Aorta (tissue), 5 donors: ENCODE data around the gene LCE1A. TPM values are rescaled to one million over a fixed set of nuclear protein-coding genes. Genes with fewer than 3 reads are reported as not detected.

Experiments used
- ATAC-seq: fragments of 200-7000 bp; cut with Tn5 transposase; one replicate; pipeline ENCODE4 v1.9.1; 2022; ENCODE audit warnings: moderate library complexity; ENCODE audit not compliant: low FRiP score
- DNase-seq, 2 donors: peaks; one replicate each; pipeline ENCODE4 v3.0.0-alpha.2; 2020
- H3K27ac ChIP-seq, 2 donors: one replicate each; pipeline ENCODE4 v1.5.1; 2013; ENCODE audit warnings: low read length in 2 of 2, mild to moderate bottlenecking in 2 of 2, moderate library complexity in 2 of 2, control low read depth in 1 of 2, inconsistent platforms in 1 of 2, low read depth in 1 of 2
- H3K27me3 ChIP-seq, 2 donors: one replicate each; pipeline ENCODE4 v1.6.1; 2013; ENCODE audit warnings: control low read depth in 1 of 2, low read length in 1 of 2, mild to moderate bottlenecking in 1 of 2, moderate library complexity in 1 of 2; ENCODE audit not compliant: insufficient read depth in 2 of 2, control insufficient read depth in 1 of 2
- H3K36me3 ChIP-seq, 2 donors: one replicate each; pipeline ENCODE4 v1.6.1; 2013; ENCODE audit warnings: control low read depth in 1 of 2, low read length in 1 of 2, mild to moderate bottlenecking in 1 of 2; ENCODE audit not compliant: insufficient read depth in 2 of 2, control insufficient read depth in 1 of 2
- H3K4me1 ChIP-seq, 2 donors: one replicate each; pipeline ENCODE4 v1.6.1; 2013; ENCODE audit warnings: low read length in 2 of 2, control low read depth in 1 of 2, mild to moderate bottlenecking in 1 of 2, moderate library complexity in 1 of 2; ENCODE audit not compliant: insufficient read depth in 2 of 2, control insufficient read depth in 1 of 2
- H3K4me3 ChIP-seq, 2 donors: one replicate each; pipeline ENCODE4 v1.5.1; 2013; ENCODE audit warnings: low read length in 2 of 2, control low read depth in 1 of 2, mild to moderate bottlenecking in 1 of 2
- H3K9me3 ChIP-seq: one replicate; pipeline ENCODE4 v1.6.1; 2013; ENCODE audit warnings: mild to moderate bottlenecking, low read length; ENCODE audit not compliant: control insufficient read depth
- WGBS, 2 donors: extraction: QIAGEN DNeasy Blood & Tissue Kit; methylation state at CpG; one replicate each; pipeline ENCODE4 v1.1.7; 2013; 5-methylcytosine and 5-hydroxymethylcytosine counted together
- intact Hi-C, 2 donors: fragments of 100-400 bp; cut with DNase I; formaldehyde crosslinking; loops; one replicate each; pipeline versions ENCODE4 v1.14.2 to v1.15.0; 2022
- polyA plus RNA-seq, 2 donors: library from polyadenylated mRNA; stranded (reverse); fragments of 200-250 nt; gene quantifications; one replicate each; pipeline ENCODE4 v1.2.3, GENCODE V29; 2013
- total RNA-seq, 2 donors: library from RNA; stranded (reverse); fragmentation: NEBNext Ultra II Directional; extraction: Animal tissue kit (Norgen Biotek cat#: 25700); gene quantifications; one replicate each; pipeline ENCODE4 v1.2.1, GENCODE V29; 2021
- donor health status: healthy with polysubstance abuse.
- donor health status: Bipolar disorder and iron deficiency.
- donor health status: DM: no; HTN: no; CAD: no.
- donor health status: DM: no; HTN: no; CAD: no.
- donor health status: DM: yes; HTN: yes; CAD: no.

The LCE1A gene
- total and polyA plus RNA-seq, 4 donors, result not detected

DNA sequence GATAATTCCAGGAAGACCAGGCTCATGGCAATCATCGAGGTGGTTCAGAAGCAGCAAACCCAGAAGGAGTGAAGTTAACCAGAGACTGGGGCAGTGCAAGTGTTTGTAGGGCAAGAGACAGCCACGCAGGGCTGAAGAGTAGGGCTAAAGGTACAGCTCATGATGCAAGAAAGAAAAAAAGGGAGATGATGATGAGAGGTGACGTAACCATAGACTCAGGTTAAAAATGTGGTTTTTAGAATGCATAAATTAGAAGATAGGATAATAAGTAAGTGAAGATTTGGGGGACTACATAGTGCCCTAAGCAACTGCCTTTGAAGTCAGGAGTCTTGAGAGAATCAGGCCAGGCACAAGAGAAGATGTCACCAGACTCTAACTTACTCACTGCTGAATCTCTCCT, 32.9 kb downstream of the LCE1A start:
- Histone ChIP-seq H3K4me1 (no peaks in the 10 kb centered on the region), H3K27ac (no peak overlapping the region), H3K36me3 (no peaks in the 10 kb centered on the region), H3K27me3 (no peaks in the 10 kb centered on the region), H3K4me3 (no peak overlapping the region), H3K9me3 (no peaks in the 10 kb centered on the region)
- ATAC-seq (no peak), DNase-seq (no peak)
- WGBS, 2 donors, result 69 to 77% methylated on average over 3 of the region's 3 CpGs
- intact Hi-C loops, result no loop called here

DNA sequence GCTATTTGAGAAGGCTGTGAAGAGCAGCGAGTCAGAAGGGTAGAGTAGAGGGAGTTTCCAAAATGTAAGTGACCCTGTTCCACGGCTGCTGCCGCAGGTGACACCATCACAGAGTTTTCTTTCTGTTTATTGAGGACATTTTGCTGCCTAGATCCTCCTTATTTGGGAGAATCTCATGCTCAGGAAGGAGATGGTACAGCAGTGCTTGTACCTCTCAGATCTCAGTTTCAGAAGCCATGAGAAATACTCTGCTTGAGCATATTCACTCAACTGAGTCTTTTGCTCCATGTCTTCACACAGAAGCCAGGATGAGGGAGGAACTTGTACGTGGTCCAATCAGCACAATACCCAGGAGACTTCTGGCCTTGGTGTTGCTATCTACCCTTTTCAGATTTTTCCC, 34.1 kb downstream of the LCE1A start:
- intact Hi-C loops, result no loop called here
- 70 to 73% methylated on average over 4 of the region's 4 CpGs for WGBS, 2 donors
- Histone ChIP-seq H3K4me3 (no peak overlapping the region), H3K9me3 (no peaks in the 10 kb centered on the region), H3K27me3 (no peaks in the 10 kb centered on the region), H3K4me1 (no peaks in the 10 kb centered on the region), H3K36me3 (no peaks in the 10 kb centered on the region), H3K27ac (no peak overlapping the region)
- no peak for ATAC-seq
- DNase-seq, result no peak

DNA sequence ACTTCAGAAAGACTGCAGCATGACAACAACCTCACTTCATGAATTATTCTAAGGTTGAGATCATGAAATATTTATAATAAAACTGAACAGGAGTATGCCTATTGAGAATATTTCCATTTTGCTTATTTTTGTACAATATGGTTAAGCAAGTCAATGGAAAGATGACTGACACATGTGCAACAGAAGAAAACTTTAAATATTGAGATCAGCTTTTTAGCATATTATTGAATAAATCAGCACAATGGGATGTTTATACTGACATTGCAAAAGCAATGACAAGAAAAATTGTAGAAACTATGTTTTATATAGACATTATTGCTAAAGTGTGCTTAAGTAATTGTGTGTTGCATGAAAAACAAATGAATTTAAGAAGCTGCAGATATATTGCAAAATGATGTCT, 37.2 kb downstream of the LCE1A start:
- no peaks in the 10 kb centered on the region for H3K27me3 ChIP-seq
- no peak for DNase-seq
- H3K27ac ChIP-seq, result no peak overlapping the region
- H3K4me1 ChIP-seq, result no peaks in the 10 kb centered on the region
- no peaks in the 10 kb centered on the region for H3K36me3 ChIP-seq
- no peak for ATAC-seq
- H3K9me3 ChIP-seq, result no peaks in the 10 kb centered on the region
- H3K4me3 ChIP-seq, result no peak overlapping the region
- intact Hi-C loops, result no loop called here

DNA sequence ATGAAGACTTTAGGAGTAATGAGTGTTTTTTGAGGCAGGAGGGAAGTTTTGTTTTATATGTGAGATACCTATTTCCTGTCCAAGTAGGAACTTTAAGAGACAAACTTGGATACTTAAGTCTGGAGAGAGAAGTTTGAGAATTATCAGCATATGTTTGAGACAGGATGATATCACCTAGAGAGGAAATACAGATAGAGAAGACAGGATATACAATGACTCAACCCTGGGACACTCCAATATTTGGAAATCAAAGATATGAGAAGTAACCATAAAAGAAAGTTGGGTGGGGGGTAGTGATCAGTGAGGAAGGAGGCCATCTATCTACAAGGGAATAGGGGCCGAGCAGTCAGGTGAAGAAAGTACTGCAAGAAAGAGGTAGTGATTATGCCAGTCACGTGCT, 39.0 kb downstream of the LCE1A start:
- Histone ChIP-seq H3K36me3 (no peaks in the 10 kb centered on the region), H3K9me3 (no peaks in the 10 kb centered on the region), H3K4me3 (no peak overlapping the region), H3K4me1 (no peaks in the 10 kb centered on the region), H3K27me3 (no peaks in the 10 kb centered on the region), H3K27ac (no peak overlapping the region)
- DNase-seq, result no peak
- no peak for ATAC-seq
- WGBS, 2 donors, result 81 to 85% methylated on average over 2 of the region's 2 CpGs
- intact Hi-C loops, result loop anchor here in 1 of 2 donors (5.0 kb wide), 1 partner anchor 56 kb away; no protein-coding TSS in a partner anchor

DNA sequence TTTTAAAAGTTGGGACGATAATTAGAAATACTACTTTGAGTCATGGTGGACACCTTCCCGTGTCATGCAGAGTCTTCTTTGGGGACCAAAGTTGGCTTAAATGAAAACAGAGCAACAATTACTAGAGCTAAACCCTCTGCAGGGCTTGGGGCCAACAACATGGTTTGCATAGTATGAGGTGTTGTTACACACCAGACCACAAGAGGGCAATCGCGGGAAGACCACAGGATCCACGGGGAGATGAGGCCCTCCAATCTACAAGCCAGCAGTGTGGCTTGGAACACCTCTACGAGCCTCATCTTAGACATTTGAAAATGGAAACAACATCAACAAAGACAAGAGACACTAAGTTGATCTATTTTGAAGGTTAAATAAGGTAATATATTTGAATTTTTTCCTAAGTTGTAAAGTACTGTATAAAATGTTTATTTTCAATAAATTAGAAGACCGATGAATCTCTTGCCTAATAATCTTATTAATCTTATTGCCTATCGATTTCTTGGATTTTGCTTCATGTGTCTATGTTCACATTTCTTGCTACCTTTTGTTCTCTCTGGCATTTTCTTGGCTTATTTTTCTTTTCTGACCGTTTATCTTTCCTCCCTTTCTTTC, 42.6 kb downstream of the LCE1A start:
- peak; percentile 76 for ATAC-seq
- DNase-seq, result peak in 1 of 2 donors; percentile 65
- no peaks in the 10 kb centered on the region for H3K9me3 ChIP-seq
- H3K27me3 ChIP-seq, result no peaks in the 10 kb centered on the region
- 29 to 32% methylated on average over 9 of the region's 9 CpGs for WGBS, 2 donors
- H3K4me1 ChIP-seq, result no peaks in the 10 kb centered on the region
- no peak overlapping the region for H3K27ac ChIP-seq
- H3K4me3 ChIP-seq, result no peak overlapping the region
- intact Hi-C loops, result loop anchor here in 1 of 2 donors (5.0 kb wide), 2 partner anchors 52 to 352 kb away; no protein-coding TSS in a partner anchor
- H3K36me3 ChIP-seq, result no peaks in the 10 kb centered on the region

DNA sequence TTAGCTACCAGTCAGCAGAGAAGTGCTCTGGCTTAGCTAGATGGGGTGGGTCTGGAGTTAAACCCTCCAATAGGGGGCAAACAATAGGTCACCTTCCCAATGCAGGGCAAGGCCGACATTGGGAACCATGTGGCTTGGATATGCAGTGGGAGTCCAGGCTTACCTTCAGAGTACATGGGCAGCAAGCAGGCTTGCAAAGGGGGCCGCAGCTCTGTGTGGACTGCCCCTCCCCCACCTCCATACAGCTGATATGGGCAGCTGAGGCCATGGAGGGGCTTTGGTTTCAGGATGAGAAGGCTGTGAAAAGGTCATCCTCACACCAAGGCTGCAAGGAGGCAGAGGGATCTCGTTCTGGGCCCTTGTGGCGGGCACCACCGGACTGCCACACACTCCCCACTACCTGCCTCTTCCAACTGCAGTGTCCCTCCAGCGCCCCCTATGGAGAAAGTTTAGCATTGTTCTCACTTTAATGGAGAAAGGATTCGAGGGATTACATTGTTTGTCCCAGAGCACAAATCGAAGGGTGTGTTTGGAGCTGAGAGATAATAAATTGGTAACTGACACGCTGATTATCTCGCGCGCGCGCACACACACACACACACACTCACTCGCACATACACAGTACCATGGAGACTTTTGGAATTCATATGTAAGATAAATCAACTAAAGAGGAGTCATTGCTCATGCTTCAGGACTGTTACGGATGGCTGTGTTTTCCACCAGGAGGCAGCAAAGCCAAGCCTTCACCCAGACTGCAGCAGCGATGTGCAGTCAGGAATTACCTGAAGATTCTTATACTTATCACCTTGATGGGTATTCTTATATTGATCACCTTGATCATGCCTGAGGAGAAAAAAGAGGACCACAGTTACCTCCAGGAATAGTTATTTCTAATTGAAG, 43.8 kb downstream of the LCE1A start:
- Histone ChIP-seq H3K27me3 (no peaks in the 10 kb centered on the region), H3K4me3 (no peak overlapping the region), H3K36me3 (no peaks in the 10 kb centered on the region), H3K9me3 (no peaks in the 10 kb centered on the region), H3K27ac (no peak overlapping the region), H3K4me1 (no peaks in the 10 kb centered on the region)
- ATAC-seq (no peak), DNase-seq (no peak)
- intact Hi-C loops, result loop anchor here in 1 of 2 donors (5.0 kb wide), 1 partner anchor 351 kb away; no protein-coding TSS in a partner anchor
- WGBS, 2 donors, result 50% methylated on average over 17 of the region's 17 CpGs

DNA sequence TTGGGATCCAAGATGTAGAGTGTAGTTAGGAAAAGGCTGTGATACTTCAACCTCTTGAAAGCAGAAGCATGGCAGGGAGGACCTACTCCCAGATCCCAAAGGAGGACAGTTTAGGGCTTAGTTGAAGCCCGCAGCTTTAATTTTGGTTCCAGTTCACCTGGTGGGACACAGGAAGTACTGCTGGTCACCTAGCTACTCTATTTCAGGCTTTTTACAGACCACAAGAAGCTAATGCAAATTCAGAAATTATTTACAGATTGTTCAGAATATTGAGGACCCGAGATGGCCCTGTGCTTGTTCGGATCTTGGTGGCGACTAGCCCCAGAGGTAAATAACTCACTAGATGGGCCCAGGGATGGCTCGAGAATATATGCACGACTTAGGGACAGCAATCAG, 44.5 kb downstream of the LCE1A start:
- no peaks in the 10 kb centered on the region for H3K27me3 ChIP-seq
- no peaks in the 10 kb centered on the region for H3K9me3 ChIP-seq
- H3K27ac ChIP-seq, result no peak overlapping the region
- intact Hi-C loops, result loop anchor here in 1 of 2 donors (5.0 kb wide), 1 partner anchor 351 kb away; no protein-coding TSS in a partner anchor
- DNase-seq, result no peak
- 87 to 88% methylated on average over 6 of the region's 6 CpGs for WGBS, 2 donors
- no peak overlapping the region for H3K4me3 ChIP-seq
- no peaks in the 10 kb centered on the region for H3K36me3 ChIP-seq
- ATAC-seq, result no peak
- H3K4me1 ChIP-seq, result no peaks in the 10 kb centered on the region

DNA sequence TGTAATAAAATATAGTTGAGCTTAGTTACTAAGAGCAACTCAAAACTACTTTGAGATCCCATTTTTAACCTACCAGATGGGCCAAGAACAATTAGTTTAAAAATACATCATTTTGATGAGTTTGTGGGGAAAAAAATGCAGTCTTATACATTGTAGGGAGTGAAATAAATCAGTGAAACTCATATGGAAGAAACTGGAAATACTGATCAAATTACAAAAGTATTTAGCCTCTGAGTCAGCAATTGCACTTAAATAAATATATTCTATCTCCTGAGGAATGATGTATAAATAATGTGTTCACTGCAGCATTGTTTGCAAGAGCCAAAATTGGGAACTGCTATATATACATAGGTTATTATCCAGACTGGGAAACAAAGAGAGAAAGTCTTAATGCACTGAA, 46.2 kb downstream of the LCE1A start:
- H3K4me1 ChIP-seq, result no peaks in the 10 kb centered on the region
- H3K9me3 ChIP-seq, result no peaks in the 10 kb centered on the region
- DNase-seq (no peak), ATAC-seq (no peak)
- H3K4me3 ChIP-seq, result no peak overlapping the region
- no peak overlapping the region for H3K27ac ChIP-seq
- H3K36me3 ChIP-seq, result no peaks in the 10 kb centered on the region
- H3K27me3 ChIP-seq, result no peaks in the 10 kb centered on the region
- intact Hi-C loops, result loop anchor here in 1 of 2 donors (5.0 kb wide), 1 partner anchor 349 kb away; no protein-coding TSS in a partner anchor

DNA sequence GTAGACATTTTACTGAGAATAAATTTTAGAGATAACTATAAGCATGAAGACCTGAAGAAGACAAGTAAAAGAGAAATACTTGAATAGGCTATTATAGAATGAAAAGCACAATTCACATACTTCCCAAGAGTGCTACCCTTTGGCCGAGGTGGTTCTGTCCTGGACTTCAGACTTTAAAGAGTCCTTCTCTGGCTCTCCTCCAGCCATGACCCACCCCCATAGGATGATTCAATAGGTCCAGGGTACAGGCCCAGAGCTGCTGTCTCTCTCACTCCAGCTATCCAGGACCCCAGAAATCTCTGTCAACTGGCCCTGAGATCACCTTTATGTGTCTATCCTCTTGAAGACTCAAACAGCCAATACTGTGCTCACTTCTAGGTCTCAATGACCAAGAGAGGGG, 49.6 kb downstream of the LCE1A start:
- no peak overlapping the region for H3K4me3 ChIP-seq
- no peaks in the 10 kb centered on the region for H3K9me3 ChIP-seq
- ATAC-seq (no peak), DNase-seq (no peak)
- intact Hi-C loops, result no loop called here
- 77 to 88% methylated on average over 1 of the region's 1 CpG for WGBS, 2 donors
- H3K27me3 ChIP-seq, result no peaks in the 10 kb centered on the region
- no peak overlapping the region for H3K27ac ChIP-seq
- no peaks in the 10 kb centered on the region for H3K36me3 ChIP-seq
- H3K4me1 ChIP-seq, result no peaks in the 10 kb centered on the region
